Testis (tissue), 3 donors: ENCODE data around the gene RBM5. TPM values are rescaled to one million over a fixed set of nuclear protein-coding genes. Genes with fewer than 3 reads are reported as not detected.

ENCODE experiments used
- DNase-seq: peaks from one replicate; pipeline ENCODE4 v3.0.0-alpha.2; 2019
- H3K27ac ChIP-seq, 2 donors: fragments of 200-600 bp; sonication (generic); one replicate each; pipeline ENCODE4 v1.5.1; 2019
- H3K27me3 ChIP-seq: fragments of 200-600 bp; sonication (generic); one replicate; pipeline ENCODE4 v1.5.1; 2019
- H3K36me3 ChIP-seq: fragments of 200-600 bp; sonication (generic); one replicate; pipeline ENCODE4 v1.5.1; 2017; ENCODE audit warnings: low read depth; ENCODE audit errors: missing control alignments
- H3K4me1 ChIP-seq: fragments of 200-600 bp; sonication (generic); one replicate; pipeline ENCODE4 v1.5.1; 2019
- H3K4me3 ChIP-seq, 2 donors: fragments of 200-600 bp; sonication (generic); one replicate each; pipeline ENCODE4 v1.5.1; 2017 to 2019
- H3K9me3 ChIP-seq: fragments of 200-600 bp; sonication (generic); one replicate; pipeline ENCODE4 v1.5.1; 2017
- POLR2A ChIP-seq: fragments of 450-650 bp; IDR thresholded peaks from one replicate; pipeline ENCODE4 v1.6.1; 2017; ENCODE audit warnings: antibody characterized with exemption, mild to moderate bottlenecking, moderate library complexity
- WGBS, 2 donors: methylation state at CpG; one replicate each; pipeline ENCODE4 v1.1.5; 2018; 5-methylcytosine and 5-hydroxymethylcytosine counted together
- intact Hi-C: fragments of 100-400 bp; cut with DNase I; formaldehyde crosslinking; loops from one replicate; pipeline ENCODE4 v1.15.1; 2023; ENCODE audit warnings: low total_unique reads
- polyA plus RNA-seq: library from polyadenylated mRNA; stranded (reverse); fragments of 350-450 nt; fragmentation: Illumina TruSeq; extraction: RNeasy Lipid Tissue Mini Kit (QIAGEN cat#74804); gene quantifications from one replicate; pipeline ENCODE4 v1.2.3, GENCODE V29; 2014; ENCODE audit warnings: low read depth, low replicate concordance; ENCODE audit not compliant: insufficient read depth
- total RNA-seq, 2 donors: library from RNA; depleted of rRNA; stranded (reverse); fragments of >200 nt; gene quantifications; one replicate each; pipeline ENCODE4 v1.2.3, GENCODE V29; 2016
- TF ChIP-seq, protein P1 (sequence below), 3 experiments: fragments of 450-650 bp in 2 of 3; fragments of 200-600 bp in 1 of 3; sonication (generic) in 1 of 3; IDR thresholded peaks; one replicate each; pipeline ENCODE4 v1.5.1; 2016 to 2019; ENCODE audit warnings: antibody characterized with exemption in 3 of 3, mild to moderate bottlenecking in 2 of 3, moderate library complexity in 1 of 3

The RBM5 gene
- total and polyA plus RNA-seq, 3 donors from 2014 or later: 214 to 368 (median 341) TPM

DNA sequence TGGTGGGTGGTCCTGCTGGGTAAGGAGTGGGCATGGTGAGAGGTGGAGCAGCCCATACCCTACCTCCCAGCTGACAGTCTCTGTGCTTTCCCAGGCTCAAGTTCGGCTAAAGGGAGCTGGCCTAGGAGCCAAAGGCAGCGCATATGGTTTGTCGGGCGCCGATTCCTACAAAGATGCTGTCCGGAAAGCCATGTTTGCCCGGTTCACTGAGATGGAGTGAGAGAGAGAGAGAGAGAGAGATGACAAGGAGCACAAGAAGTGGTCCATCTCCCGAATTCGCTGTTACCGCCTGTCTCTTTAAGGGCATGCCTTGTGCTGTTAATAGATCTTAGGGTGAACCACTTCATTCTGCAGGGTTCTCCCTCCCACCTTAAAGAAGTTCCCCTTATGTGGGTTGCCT is 29.5 kb downstream of the RBM5 start:
- no peak for DNase-seq
- intact Hi-C loops: no loop called here
- no peaks in the 10 kb centered on the region for H3K9me3 ChIP-seq
- no peak for TF ChIP-seq POLR2A
- TF ChIP-seq, protein P1, sequence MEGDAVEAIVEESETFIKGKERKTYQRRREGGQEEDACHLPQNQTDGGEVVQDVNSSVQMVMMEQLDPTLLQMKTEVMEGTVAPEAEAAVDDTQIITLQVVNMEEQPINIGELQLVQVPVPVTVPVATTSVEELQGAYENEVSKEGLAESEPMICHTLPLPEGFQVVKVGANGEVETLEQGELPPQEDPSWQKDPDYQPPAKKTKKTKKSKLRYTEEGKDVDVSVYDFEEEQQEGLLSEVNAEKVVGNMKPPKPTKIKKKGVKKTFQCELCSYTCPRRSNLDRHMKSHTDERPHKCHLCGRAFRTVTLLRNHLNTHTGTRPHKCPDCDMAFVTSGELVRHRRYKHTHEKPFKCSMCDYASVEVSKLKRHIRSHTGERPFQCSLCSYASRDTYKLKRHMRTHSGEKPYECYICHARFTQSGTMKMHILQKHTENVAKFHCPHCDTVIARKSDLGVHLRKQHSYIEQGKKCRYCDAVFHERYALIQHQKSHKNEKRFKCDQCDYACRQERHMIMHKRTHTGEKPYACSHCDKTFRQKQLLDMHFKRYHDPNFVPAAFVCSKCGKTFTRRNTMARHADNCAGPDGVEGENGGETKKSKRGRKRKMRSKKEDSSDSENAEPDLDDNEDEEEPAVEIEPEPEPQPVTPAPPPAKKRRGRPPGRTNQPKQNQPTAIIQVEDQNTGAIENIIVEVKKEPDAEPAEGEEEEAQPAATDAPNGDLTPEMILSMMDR (IDR thresholded peaks at IDR 0.05): no peak
- WGBS, 2 donors: 85 to 88% methylated on average over 10 of the region's 10 CpGs
- H3K4me1 ChIP-seq: peaks cover 4% of the 10 kb centered on the region
- no peaks in the 10 kb centered on the region for H3K27me3 ChIP-seq
- H3K27ac ChIP-seq: no peak overlapping the region
- no peaks in the 10 kb centered on the region for H3K36me3 ChIP-seq
- H3K4me3 ChIP-seq: no peak overlapping the region

DNA sequence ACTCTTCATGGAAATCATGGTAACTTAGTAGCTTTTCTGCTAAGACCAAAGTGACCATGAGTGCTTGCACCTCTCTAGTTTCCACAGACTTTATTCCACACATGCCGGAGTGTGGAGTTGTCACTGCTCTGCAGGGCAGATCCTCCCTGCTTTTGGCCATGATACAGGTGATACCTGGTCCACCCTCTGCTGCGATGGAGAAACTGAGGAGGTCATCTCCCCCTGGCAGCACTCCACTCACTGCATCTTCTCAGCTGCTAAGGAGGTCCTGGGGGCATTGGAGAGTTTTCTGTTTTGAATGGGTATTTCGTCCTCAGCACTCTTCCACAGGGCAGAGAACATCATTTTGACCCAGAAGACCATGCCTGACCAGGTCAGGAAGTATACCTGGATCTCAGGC is 31.1 kb downstream of the RBM5 start:
- no peaks in the 10 kb centered on the region for H3K36me3 ChIP-seq
- DNase-seq: no peak
- 83 to 88% methylated on average over 3 of the region's 3 CpGs for WGBS, 2 donors

DNA sequence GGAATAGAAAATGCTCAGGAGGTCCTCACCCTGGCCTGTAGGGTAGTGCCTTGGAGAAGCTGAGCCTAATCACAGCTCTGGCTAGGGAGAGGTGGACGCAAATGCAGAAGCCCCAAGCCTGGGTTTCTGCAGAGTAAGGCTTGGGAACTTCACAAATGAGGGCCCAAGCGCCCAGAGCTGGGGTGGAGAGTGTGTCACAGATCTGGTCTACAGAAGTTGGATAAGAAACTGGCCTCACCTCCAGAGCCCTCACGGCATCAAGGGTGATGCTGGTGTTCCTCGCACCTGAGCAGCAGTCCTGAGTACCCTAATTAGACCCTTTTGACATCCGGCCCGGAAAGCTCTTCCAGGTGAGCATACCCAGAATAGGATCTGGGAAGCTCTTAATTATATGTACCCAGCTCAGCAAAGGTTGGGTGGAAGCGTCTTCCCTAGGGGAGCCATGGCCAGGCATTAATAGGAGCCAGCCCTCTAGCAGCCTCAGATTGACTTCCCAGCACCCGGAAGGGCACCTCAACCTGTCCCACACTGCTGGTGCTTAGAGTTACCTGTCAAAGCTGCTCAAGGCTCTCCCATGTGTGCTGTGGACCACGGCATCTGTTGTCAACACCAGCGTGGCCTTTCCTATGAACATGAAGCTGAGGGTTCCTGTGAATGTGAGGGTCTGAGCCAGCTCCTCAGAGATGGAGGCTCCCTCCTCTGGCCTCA is 31.8 kb downstream of the RBM5 start:
- Histone ChIP-seq H3K36me3 (no peaks in the 10 kb centered on the region), H3K27me3 (no peaks in the 10 kb centered on the region), H3K27ac (no peak overlapping the region), H3K4me1 (peaks cover 21% of the 10 kb centered on the region), H3K9me3 (no peaks in the 10 kb centered on the region), H3K4me3 (no peak overlapping the region)
- TF ChIP-seq, protein P1 (IDR thresholded peaks at IDR 0.05): no peak
- no peak for TF ChIP-seq POLR2A
- DNase-seq: no peak
- intact Hi-C loops: loop anchor here (5.0 kb wide), 1 partner anchor 67 kb away; no protein-coding TSS in a partner anchor
- 78 to 80% methylated on average over 4 to 10 of the region's 10 CpGs for WGBS, 2 donors

More for the DNA sequence above, 31.1 kb downstream of the RBM5 start:
- Histone ChIP-seq H3K27me3 (no peaks in the 10 kb centered on the region), H3K9me3 (no peaks in the 10 kb centered on the region), H3K4me1 (peaks cover 14% of the 10 kb centered on the region), H3K4me3 (no peak overlapping the region), H3K27ac (no peak overlapping the region)
- intact Hi-C loops: loop anchor here (5.0 kb wide), 1 partner anchor 68 kb away; no protein-coding TSS in a partner anchor
- TF ChIP-seq POLR2A: no peak
- TF ChIP-seq, protein P1 (IDR thresholded peaks at IDR 0.05): no peak

DNA sequence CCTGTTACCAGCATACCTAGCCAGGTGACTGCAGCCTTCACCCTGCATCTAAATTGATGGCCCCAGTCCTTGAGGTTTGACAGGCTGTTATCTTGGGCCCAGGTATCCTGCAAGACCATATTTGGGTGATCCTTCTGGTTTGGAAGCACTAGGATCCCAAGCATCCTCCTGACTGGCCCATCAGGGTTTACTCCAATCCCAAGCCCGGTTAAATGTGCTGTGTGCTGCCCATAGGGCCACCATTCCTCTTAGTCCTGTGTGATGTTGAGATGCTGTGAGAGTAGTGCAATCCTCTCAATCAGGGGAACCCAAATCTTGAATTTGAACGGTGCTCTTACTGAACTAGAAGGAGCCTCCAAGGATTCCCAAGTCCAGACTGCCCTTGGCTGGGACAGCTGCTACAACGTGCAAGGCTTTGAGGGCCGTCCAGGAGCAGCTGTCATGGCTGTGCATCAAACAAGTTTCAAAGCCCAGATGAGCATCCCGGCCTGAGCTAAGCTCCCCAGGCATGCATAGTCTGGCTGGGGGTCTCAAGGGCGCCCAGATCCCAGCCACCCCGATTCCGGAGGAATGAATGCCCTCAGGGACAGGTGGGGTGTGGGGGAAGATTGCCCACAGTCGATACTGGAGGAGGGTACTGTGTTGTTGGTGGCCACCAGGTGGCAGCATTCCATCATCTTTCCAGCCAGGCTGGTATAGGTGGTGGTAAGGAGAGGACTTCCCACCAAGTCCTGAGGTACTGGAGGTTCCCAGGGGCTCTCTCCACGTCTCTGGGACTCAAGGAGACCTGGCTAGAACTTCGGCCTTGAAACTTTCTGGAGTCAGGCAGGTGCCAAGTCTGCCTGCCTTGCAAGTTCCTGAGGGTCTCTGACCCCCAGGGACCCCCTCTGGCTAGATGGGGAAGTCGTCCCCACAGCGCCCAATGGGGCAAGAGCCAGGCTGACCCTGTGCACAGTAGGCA is 32.6 kb downstream of the RBM5 start:
- TF ChIP-seq, protein P1 (IDR thresholded peaks at IDR 0.05): peak; percentile 78 to 86 (median 84)
- no peak for TF ChIP-seq POLR2A
- Histone ChIP-seq H3K4me1 (peaks cover 29% of the 10 kb centered on the region), H3K27ac (no peak overlapping the region), H3K4me3 (no peak overlapping the region), H3K36me3 (no peaks in the 10 kb centered on the region), H3K27me3 (no peaks in the 10 kb centered on the region), H3K9me3 (no peaks in the 10 kb centered on the region)
- intact Hi-C loops: loop anchor here (5.0 kb wide), 1 partner anchor 66 kb away; no protein-coding TSS in a partner anchor
- WGBS, 2 donors: 43 to 52% methylated on average over 7 to 13 of the region's 13 CpGs
- peak; percentile 74 for DNase-seq
